GM23338 (cell line): Measurements from ENCODE around the gene OOEP. TPM values are rescaled to one million over a fixed set of nuclear protein-coding genes. Genes with fewer than 3 reads are reported as not detected.

ENCODE experiments used
- ATAC-seq: fragments of 200-7000 bp; cut with Tn5 transposase; 3 replicates; pipeline ENCODE4 v1.9.1; 2020
- DNase-seq: peaks from one replicate; pipeline ENCODE4 v3.0.0-alpha.2; 2015; ENCODE audit warnings: low spot score
- H2AFZ ChIP-seq: fragments of 200-600 bp; sonication (generic); 2 replicates; pipeline ENCODE4 v1.8.0; 2016; ENCODE audit warnings: antibody characterized with exemption, mild to moderate bottlenecking, moderate library complexity
- H3F3A ChIP-seq: fragments of 200-600 bp; sonication (generic); replicated peaks from 2 replicates; pipeline ENCODE4 v1.8.0; 2017; ENCODE audit warnings: antibody characterized with exemption, mixed run types, low read depth
- H3K27ac ChIP-seq: fragments of 200-600 bp; sonication (generic); 2 replicates; pipeline ENCODE4 v1.6.1; 2016; ENCODE audit warnings: low read depth
- H3K27me3 ChIP-seq: fragments of 200-600 bp; sonication (generic); 2 replicates; pipeline ENCODE4 v1.8.0; 2016; ENCODE audit warnings: mild to moderate bottlenecking, mixed run types, moderate library complexity; ENCODE audit not compliant: insufficient read depth
- H3K36me3 ChIP-seq: fragments of 200-600 bp; sonication (generic); 2 replicates; pipeline ENCODE4 v1.8.0; 2016; ENCODE audit warnings: mild to moderate bottlenecking; ENCODE audit not compliant: insufficient read depth
- H3K4me1 ChIP-seq: fragments of 200-600 bp; sonication (generic); 2 replicates; pipeline ENCODE4 v1.8.0; 2016; ENCODE audit warnings: mild to moderate bottlenecking, moderate library complexity; ENCODE audit not compliant: insufficient read depth
- H3K4me2 ChIP-seq: fragments of 200-600 bp; sonication (generic); 2 replicates; pipeline ENCODE4 v1.7.1; 2017; ENCODE audit warnings: mixed run types
- H3K4me3 ChIP-seq: fragments of 200-600 bp; sonication (generic); 2 replicates; pipeline ENCODE4 v1.6.1; 2016; ENCODE audit warnings: mixed run types
- H3K79me2 ChIP-seq: fragments of 200-600 bp; sonication (generic); replicated peaks from 2 replicates; pipeline ENCODE4 v1.8.0; 2017; ENCODE audit warnings: mild to moderate bottlenecking; ENCODE audit not compliant: insufficient read depth
- H3K9me2 ChIP-seq: fragments of 200-600 bp; sonication (generic); 2 replicates; pipeline ENCODE4 v1.8.0; 2017; ENCODE audit not compliant: insufficient read depth
- H4K20me1 ChIP-seq: fragments of 200-600 bp; sonication (generic); replicated peaks from 2 replicates; pipeline ENCODE4 v1.8.0; 2017; ENCODE audit warnings: mild to moderate bottlenecking; ENCODE audit not compliant: insufficient read depth
- H3K27ac Mint-ChIP-seq: 2 replicates; pipeline ENCODE4 v1.8.0; 2020; ENCODE audit warnings: inconsistent platforms, mild to moderate bottlenecking, moderate library complexity, mixed read lengths
- H3K27me3 Mint-ChIP-seq: 3 replicates; pipeline ENCODE4 v1.8.0; 2022; ENCODE audit warnings: low read depth, mild to moderate bottlenecking, moderate library complexity, mixed read lengths, inconsistent platforms; ENCODE audit not compliant: insufficient read depth, poor library complexity
- H3K36me3 Mint-ChIP-seq: 3 replicates; pipeline ENCODE4 v1.8.0; 2021; ENCODE audit warnings: low read depth, mild to moderate bottlenecking, inconsistent platforms, moderate library complexity, mixed read lengths
- H3K4me1 Mint-ChIP-seq: 3 replicates; pipeline ENCODE4 v1.8.0; 2020; ENCODE audit warnings: mild to moderate bottlenecking, inconsistent platforms, mixed read lengths
- H3K4me3 Mint-ChIP-seq: 3 replicates; pipeline ENCODE4 v1.8.0; 2021; ENCODE audit warnings: moderate library complexity, mild to moderate bottlenecking, inconsistent platforms, mixed read lengths
- H3K9me3 Mint-ChIP-seq: 3 replicates; pipeline ENCODE4 v1.8.0; 2020; ENCODE audit warnings: moderate library complexity, mild to moderate bottlenecking, inconsistent platforms, mixed read lengths
- CREB1 ChIP-seq: fragments of 250-450 bp; sonication (Bioruptor Pico); IDR thresholded peaks from 2 replicates; pipeline ENCODE4 v1.5.0; 2020; ENCODE audit warnings: low read depth, mild to moderate bottlenecking, moderate library complexity
- CTCF ChIP-seq, 2 experiments: fragments of 200-600 bp in 1 of 2; sonication (generic) in 1 of 2; conservative IDR thresholded peaks; 2 replicates each; pipeline versions ENCODE4 v1.5.1 to v1.6.1; 2016 to 2017; ENCODE audit warnings: antibody characterized with exemption in 2 of 2, low read depth in 2 of 2, mild to moderate bottlenecking in 2 of 2, moderate library complexity in 1 of 2
- ETS1 ChIP-seq: IDR thresholded peaks from 2 replicates; pipeline ENCODE4 v1.6.1; 2016; ENCODE audit warnings: antibody characterized with exemption
- EZH2 ChIP-seq: fragments of 200-600 bp; sonication (generic); IDR thresholded peaks from one replicate; pipeline ENCODE4 v1.8.0; 2017; ENCODE audit warnings: antibody characterized with exemption, mild to moderate bottlenecking, low read depth; ENCODE audit not compliant: unreplicated experiment
- EZH2phosphoT487 ChIP-seq: fragments of 200-600 bp; sonication (generic); IDR thresholded peaks from one replicate; pipeline ENCODE4 v1.8.1; 2018; ENCODE audit warnings: antibody characterized with exemption; ENCODE audit not compliant: unreplicated experiment
- JUNB ChIP-seq: IDR thresholded peaks from one replicate; pipeline ENCODE4 v1.6.1; 2016; ENCODE audit warnings: antibody characterized with exemption; ENCODE audit not compliant: unreplicated experiment
- NANOG ChIP-seq: IDR thresholded peaks from 2 replicates; pipeline ENCODE4 v1.6.1; 2016; ENCODE audit warnings: antibody characterized with exemption, borderline replicate concordance
- POLR2AphosphoS5 ChIP-seq: IDR thresholded peaks from 2 replicates; pipeline ENCODE4 v1.6.1; 2016; ENCODE audit warnings: antibody characterized with exemption, low read depth
- REST ChIP-seq: IDR thresholded peaks from one replicate; pipeline ENCODE4 v1.6.1; 2018; ENCODE audit warnings: antibody characterized with exemption; ENCODE audit not compliant: unreplicated experiment
- STAT1 ChIP-seq: IDR thresholded peaks from one replicate; pipeline ENCODE4 v1.6.1; 2016; ENCODE audit warnings: antibody characterized with exemption; ENCODE audit not compliant: unreplicated experiment
- ZNF114 ChIP-seq: fragments of 250-450 bp; sonication (Bioruptor Pico); IDR thresholded peaks from 2 replicates; pipeline ENCODE4 v1.5.0; 2020; ENCODE audit warnings: mild to moderate bottlenecking, moderate library complexity
- ZNF331 ChIP-seq: fragments of 250-450 bp; sonication (Bioruptor Pico); IDR thresholded peaks from 2 replicates; pipeline ENCODE4 v1.5.0; 2020; ENCODE audit warnings: low read depth, mild to moderate bottlenecking, moderate library complexity
- polyA plus RNA-seq: library from polyadenylated mRNA; unstranded; fragments of >200 nt; fragmentation: Nextera tagmentation; extraction: Ambion mirVana; gene quantifications from 2 replicates; pipeline ENCODE4 v1.2.1, GENCODE V29; 2016
- total RNA-seq: library from RNA; depleted of rRNA; stranded (reverse); fragments of >200 nt; shearing (Covaris generic); gene quantifications from 2 replicates; pipeline ENCODE4 v1.2.3, GENCODE V29; 2014
- TF ChIP-seq, protein P1 (sequence below): fragments of 250-450 bp; sonication (Bioruptor Pico); IDR thresholded peaks from 2 replicates; pipeline ENCODE4 v1.5.0; 2020; ENCODE audit warnings: mild to moderate bottlenecking, moderate library complexity

Gene OOEP
- total and polyA plus RNA-seq, 2 experiments from 2014 or later, result 0.73 TPM; not detected in 1

- H3K79me2 ChIP-seq, result no peaks in the 10 kb centered on the region
- Mint-ChIP-seq H3K27ac (no peak overlapping the region), H3K27me3 (no peaks in the 10 kb centered on the region), H3K9me3 (peaks cover 10% of the 10 kb centered on the region; the same call in 2 of the 3 replicates), H3K4me3 (no peak overlapping the region), H3K36me3 (no peaks in the 10 kb centered on the region), H3K4me1 (peaks cover 8% of the 10 kb centered on the region)
- no peaks in the 10 kb centered on the region for H3K36me3 ChIP-seq
- no peak overlapping the region for H3K4me2 ChIP-seq
- peaks cover 10% of the 10 kb centered on the region; the same call in 1 of the 2 replicates for H3K4me1 ChIP-seq
- H3K27ac ChIP-seq, result no peak overlapping the region
- DNase-seq (no peak), ATAC-seq (no peak)
- no peak overlapping the region for H3K4me3 ChIP-seq
- no peaks in the 10 kb centered on the region for H4K20me1 ChIP-seq
- peak overlapping the region; percentile 14; the same call in 1 of the 2 replicates for H2AFZ ChIP-seq
- H3F3A ChIP-seq, result no peaks in the 10 kb centered on the region
- H3K27me3 ChIP-seq, result no peaks in the 10 kb centered on the region
- TF ChIP-seq JUNB (no peak), STAT1 (no peak), CTCF (conservative IDR thresholded peaks at IDR 0.05; ENCODE audit: low read depth in 2 of 2) (no peak), ZNF114 (CRISPR knock-in tag) (no peak), REST (no peak), EZH2 (no peak), CREB1 (CRISPR knock-in tag) (no peak), POLR2AphosphoS5 (no peak), ZNF331 (CRISPR knock-in tag) (no peak), ETS1 (no peak), EZH2phosphoT487 (no peak), NANOG (no peak)
- TF ChIP-seq, protein P1, sequence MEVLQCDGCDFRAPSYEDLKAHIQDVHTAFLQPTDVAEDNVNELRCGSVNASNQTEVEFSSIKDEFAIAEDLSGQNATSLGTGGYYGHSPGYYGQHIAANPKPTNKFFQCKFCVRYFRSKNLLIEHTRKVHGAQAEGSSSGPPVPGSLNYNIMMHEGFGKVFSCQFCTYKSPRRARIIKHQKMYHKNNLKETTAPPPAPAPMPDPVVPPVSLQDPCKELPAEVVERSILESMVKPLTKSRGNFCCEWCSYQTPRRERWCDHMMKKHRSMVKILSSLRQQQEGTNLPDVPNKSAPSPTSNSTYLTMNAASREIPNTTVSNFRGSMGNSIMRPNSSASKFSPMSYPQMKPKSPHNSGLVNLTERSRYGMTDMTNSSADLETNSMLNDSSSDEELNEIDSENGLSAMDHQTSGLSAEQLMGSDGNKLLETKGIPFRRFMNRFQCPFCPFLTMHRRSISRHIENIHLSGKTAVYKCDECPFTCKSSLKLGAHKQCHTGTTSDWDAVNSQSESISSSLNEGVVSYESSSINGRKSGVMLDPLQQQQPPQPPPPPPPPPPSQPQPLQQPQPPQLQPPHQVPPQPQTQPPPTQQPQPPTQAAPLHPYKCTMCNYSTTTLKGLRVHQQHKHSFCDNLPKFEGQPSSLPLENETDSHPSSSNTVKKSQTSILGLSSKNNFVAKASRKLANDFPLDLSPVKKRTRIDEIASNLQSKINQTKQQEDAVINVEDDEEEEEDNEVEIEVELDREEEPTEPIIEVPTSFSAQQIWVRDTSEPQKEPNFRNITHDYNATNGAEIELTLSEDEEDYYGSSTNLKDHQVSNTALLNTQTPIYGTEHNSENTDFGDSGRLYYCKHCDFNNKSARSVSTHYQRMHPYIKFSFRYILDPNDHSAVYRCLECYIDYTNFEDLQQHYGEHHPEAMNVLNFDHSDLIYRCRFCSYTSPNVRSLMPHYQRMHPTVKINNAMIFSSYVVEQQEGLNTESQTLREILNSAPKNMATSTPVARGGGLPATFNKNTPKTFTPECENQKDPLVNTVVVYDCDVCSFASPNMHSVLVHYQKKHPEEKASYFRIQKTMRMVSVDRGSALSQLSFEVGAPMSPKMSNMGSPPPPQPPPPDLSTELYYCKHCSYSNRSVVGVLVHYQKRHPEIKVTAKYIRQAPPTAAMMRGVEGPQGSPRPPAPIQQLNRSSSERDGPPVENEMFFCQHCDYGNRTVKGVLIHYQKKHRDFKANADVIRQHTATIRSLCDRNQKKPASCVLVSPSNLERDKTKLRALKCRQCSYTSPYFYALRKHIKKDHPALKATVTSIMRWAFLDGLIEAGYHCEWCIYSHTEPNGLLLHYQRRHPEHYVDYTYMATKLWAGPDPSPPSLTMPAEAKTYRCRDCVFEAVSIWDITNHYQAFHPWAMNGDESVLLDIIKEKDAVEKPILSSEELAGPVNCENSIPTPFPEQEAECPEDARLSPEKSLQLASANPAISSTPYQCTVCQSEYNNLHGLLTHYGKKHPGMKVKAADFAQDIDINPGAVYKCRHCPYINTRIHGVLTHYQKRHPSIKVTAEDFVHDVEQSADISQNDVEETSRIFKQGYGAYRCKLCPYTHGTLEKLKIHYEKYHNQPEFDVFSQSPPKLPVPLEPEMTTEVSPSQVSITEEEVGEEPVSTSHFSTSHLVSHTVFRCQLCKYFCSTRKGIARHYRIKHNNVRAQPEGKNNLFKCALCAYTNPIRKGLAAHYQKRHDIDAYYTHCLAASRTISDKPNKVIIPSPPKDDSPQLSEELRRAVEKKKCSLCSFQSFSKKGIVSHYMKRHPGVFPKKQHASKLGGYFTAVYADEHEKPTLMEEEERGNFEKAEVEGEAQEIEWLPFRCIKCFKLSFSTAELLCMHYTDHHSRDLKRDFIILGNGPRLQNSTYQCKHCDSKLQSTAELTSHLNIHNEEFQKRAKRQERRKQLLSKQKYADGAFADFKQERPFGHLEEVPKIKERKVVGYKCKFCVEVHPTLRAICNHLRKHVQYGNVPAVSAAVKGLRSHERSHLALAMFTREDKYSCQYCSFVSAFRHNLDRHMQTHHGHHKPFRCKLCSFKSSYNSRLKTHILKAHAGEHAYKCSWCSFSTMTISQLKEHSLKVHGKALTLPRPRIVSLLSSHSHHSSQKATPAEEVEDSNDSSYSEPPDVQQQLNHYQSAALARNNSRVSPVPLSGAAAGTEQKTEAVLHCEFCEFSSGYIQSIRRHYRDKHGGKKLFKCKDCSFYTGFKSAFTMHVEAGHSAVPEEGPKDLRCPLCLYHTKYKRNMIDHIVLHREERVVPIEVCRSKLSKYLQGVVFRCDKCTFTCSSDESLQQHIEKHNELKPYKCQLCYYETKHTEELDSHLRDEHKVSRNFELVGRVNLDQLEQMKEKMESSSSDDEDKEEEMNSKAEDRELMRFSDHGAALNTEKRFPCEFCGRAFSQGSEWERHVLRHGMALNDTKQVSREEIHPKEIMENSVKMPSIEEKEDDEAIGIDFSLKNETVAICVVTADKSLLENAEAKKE, result no peak
- H3K9me2 ChIP-seq, result no peaks in the 10 kb centered on the region
Observed at GRCh38 chr6:73372516-73372915, 2.8 kb upstream of the OOEP start.
